NCI-H748 (cell line): ENCODE measurements around the gene SLC22A4.
A peak's percentile ranks its signal among the peaks of the same experiment; 100 is the strongest.

Experiments
- DNase-seq: peaks from one replicate; lab custom pipeline; 2025; ENCODE audit not compliant: unreplicated experiment; lab: John Stamatoyannopoulos, UW

The SLC22A4 gene

DNA sequence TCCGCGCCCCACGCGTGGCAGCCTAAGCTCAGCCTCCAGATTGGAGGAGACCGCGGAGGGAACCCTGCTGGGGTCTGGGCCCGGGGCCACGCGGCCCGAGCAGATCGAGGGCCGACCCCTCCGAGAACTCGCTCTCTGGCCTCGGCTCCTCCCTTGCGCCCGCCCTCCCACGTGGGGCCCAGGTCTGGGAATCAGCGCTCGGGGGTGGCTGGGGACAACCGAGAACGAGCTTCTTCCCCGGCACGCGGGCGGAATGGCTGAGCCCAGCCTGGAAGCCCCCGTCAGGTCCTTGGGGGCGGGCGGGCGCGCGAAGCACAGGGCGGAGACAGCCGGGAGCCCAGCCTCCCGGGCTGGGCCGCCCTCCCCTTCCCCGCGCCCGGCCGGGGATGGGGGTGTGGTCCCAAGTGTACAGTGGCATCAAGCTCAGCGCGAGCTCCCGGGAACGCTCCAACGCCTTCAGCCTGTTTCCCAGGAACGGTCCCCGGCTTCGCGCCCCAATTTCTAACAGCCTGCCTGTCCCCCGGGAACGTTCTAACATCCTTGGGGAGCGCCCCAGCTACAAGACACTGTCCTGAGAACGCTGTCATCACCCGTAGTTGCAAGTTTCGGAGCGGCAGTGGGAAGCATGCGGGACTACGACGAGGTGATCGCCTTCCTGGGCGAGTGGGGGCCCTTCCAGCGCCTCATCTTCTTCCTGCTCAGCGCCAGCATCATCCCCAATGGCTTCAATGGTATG lies at the start of gene SLC22A4:
Gene SLC22A4, plus strand, starts transcription at position 403 of the 736 bp plus-strand sequence. Its CDS starts 223 bp downstream, at position 626.
- DNase-seq = peak; percentile 96

DNA sequence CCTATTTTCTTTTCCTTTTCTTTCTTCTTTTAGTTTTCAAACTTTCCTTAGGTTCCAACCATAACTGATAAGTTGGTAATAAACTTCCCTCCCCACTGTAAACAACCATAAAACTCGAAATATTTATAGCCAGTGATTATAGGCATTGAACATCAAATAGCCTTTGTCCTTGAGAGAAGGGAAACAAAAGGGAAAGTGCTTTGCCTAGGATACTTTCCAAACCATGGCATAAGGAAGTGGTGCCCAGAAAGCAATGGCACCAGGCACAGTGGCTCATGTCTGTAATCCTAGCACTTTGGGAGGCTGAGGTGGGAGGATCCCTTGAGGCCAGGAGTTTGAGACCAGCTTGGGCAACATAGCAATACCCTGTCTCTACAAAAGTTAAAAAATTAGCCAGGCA lies 48.6 kb upstream of the SLC22A4 start:
- DNase-seq = no peak

DNA sequence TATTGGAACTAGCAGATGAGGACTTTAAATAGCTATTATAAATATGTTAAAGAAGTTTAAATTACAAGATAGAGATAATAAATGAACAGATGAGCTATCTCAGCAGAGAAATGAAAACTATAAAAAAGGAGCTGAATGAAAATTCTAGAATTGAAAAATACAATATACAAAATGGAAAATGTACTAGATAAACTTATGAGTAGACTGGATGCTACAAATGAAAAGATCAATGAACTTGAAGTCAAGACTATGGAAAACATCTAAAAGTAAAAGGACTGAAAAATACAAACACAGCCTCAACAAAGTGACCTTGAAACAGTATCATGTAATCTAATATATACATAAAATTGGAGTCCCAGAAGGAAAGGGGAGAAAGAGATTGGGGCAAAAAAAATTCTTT lies 47.4 kb upstream of the SLC22A4 start:
- DNase-seq = no peak

DNA sequence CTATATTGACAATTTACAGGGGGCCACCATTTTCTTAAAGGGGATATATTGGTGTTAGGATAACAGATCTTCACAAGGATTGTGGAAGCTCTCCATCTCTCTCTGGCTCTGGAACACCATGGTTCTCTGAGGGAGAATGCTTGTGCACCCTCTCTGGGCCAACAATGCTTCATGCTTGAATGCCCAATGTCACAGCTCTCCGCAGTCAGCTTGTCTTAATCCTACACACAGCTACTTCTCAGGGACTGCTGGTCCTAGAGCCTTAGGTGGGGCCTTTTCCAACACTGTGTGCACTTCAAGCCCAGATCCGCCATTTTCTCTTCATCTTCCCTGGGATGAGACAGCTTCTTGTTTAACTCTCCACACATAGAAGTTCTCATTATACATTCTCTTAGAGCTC lies 43.6 kb upstream of the SLC22A4 start:
- DNase-seq = no peak

DNA sequence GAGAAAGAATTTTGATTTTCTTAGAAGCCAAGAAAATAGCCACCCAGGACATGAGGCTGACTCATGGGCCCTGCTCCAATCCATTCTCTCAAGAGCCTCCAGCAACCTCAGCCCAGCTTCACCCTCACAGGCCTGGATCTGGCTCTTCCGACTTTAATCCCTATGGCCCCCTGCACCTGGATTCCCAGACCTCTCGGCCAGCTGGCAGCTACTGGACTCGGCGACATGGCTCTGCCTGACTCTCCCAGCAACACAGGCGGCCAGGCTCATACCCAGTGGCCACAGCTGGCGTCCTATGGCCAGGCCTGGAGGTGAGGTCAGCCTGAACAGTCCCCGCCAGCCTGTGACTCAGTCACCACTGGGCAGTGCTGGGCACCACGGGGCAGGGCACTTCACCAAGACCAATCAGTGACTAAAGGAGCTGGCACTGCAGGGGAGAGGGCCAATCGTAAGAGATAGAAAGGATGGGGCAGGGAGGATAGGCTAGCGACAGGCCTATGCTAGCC lies 42.9 kb upstream of the SLC22A4 start:
- DNase-seq = no peak

DNA sequence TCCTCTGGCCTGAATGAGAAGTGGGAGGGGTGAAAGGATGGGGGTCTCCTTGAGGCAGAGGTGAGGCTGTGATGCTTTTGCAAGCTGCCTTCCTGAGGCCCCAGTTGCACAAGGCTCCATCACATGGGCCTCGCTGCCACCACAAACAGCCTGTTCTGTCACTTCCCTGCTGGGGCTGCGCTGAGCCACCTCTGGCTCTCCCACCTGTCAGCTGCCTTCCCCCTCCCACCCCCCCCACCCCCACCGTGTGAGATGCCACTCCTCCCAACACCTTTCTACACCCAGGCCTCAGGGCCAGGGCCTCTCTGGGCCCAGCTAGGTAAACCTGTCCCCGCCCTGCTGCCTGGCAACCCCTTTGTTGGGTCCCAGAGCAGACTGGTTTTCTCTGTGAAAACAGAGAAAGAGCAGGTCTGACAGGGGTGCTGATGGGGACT lies 41.2 kb upstream of the SLC22A4 start:
- DNase-seq = peak; percentile 87

DNA sequence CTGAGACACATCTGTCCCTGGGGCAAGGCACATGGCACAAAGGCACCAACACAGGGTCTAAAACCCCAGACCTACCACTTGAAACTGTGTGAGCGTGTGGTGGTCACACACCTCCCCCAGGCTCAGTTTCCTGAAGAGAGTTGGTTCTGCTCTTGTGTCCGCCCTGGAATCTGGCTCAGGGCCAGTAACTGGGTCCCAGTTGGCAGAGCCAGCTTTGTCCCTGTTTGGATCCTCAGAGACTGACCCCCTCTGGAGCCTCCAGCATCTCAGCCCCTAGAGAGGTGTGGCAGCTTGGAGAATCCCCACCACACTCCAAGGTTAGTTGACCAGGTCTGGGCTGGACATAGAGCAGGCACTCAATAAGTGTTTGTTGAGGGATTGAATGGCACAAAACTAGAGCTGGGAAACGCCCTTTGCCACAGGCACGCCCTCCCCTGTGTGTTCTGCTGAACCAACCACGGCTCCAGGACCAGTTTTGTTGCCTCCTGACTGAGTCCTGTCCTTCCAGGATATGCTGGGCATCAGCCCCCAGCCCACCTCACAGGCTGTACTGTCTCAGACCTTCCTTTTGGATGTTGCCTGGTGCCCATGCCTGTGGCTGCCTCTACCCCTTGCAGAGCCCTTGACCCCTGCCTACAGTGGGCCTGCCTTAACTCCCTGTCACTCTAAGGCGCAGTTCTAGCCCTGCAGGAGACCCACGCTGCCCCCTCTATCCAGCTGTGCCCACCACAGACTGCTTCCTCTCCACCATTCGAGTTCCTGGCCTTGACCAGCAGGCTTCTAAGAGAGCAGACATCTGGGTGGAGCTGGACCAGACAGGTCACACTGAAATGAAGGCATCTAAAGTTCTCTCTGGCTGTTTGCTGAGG lies 40.5 kb upstream of the SLC22A4 start:
- peak; percentile 70 for DNase-seq

DNA sequence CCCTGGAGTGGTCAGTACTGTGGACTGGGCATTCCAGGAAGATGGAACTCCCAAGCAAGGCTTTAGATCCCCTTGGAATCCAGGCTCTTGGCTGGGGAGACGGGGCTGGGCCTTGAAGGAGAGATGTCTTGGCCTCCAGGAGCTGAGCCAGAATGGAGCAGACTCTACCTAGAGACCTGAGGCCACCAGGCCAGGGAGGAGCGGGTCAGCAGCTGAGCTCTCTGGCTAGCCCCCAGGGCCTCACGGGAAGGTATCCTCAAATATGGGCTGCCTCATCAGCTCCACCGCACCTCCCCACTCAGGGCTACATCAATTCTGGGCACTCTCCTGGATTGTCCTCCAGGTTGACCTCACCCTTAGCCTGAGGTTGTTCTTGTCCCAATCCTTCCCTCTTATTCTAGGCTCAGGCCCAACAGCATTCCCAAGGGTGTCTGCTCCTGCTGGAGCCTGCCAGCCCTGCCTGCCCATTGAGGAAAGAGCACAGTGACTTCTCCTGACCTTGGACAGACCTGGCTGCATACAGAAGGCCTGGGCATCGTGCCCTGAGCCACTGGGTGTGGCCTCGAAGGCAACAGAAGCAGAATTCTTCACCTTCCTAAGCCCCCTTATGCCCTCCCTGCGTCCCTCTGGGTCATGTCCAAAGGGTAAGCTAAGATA lies 39.7 kb upstream of the SLC22A4 start:
- DNase-seq = no peak

DNA sequence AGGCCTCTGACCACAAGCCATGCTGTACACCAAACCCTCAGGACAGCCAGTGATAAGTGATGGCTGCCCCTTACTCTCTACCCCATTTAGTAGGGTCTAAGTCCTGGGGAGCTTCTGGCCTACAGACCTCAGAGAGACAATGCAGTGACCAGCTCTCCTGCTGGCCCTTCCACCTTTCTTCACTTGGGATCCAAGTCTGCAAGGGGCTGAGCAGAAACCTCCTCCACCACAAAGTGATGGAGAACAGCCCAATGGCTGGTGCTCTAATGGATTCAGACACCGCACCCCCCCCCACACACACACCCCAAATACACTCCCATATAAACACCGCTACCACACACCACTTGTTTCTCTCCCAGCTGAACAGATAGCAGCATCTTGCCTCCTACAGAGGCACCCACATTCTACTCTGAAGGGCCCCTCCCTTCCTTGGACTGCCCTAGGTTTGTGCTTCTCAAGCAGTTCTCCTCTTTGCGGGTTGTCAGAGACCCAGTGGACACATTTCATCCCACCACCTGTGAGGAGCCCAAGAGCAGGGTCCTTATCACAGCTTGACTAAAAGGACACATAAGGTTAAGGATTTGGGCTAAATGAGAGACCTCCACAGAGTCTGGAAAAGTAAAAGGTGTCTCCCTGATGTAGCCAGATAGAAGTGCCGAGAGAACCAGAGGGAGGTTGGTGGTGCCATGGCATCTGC lies 38.0 kb upstream of the SLC22A4 start:
- DNase-seq = no peak

DNA sequence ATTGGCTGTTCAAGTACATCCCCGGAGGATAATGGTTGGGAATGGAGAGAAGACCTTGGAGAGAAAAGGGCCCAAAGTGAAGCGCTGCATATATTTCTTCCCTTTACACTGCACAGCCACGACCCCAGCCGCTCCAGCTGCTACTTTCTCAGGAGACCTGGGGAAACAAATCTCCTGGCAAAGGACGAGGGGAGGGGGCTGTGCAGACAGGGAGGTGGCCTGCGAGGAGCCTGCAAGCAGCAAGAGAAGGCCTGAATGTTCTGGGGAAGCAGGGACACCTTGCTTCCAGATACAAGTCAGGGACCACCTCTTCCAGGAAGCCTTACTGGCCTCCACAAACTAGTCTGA lies 37.4 kb upstream of the SLC22A4 start:
- DNase-seq = no peak

DNA sequence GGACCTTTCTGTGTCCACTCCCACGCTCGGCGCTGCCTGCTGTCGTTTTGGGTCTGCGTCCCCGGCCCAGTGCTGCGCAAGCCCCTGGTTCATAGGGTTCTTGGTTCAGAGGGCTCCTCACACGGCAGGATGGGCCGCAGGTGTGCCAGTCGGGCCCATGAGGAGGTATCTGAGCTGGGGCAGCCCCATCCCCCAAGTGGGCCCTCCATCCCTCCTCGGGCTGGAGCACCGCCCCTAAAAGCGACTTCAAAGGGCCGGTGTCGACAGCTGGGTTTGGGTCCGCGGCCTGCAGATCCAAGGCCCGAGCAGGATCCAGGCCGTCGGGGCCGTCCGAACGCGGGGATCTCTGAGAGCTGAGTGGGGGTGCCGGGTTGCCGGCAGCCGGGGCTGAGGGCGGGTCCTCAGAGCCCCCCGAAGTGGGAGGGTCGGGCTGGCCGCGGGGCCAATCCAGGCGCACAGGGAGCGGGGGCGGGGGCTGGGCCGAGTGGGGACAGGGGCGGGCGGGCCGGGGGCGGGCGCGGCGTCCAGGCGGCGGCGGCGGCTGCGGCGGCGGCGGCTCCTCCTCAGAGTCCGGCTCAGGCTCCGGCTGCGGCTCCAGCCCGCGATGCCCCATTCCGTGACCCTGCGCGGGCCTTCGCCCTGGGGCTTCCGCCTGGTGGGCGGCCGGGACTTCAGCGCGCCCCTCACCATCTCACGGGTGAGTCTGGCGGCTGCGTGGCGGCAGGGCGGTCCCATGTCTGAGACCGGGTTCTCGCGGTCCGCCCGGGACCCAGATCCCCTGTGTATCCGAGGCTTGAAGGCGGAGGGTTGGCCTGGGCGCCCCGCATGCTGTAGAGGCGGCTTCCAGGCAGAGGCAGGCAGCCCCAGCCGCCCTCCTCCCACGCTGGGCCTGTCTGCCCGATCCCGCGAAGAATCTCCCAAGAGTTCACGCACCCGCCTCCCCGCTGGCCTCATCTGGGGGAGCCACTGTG lies 36.8 kb upstream of the SLC22A4 start, which contains the start of gene PDLIM4:
Gene PDLIM4, plus strand, starts transcription at position 566 of the 971 bp plus-strand sequence. Its CDS starts 39 bp downstream, at position 605.
- no peak for DNase-seq

DNA sequence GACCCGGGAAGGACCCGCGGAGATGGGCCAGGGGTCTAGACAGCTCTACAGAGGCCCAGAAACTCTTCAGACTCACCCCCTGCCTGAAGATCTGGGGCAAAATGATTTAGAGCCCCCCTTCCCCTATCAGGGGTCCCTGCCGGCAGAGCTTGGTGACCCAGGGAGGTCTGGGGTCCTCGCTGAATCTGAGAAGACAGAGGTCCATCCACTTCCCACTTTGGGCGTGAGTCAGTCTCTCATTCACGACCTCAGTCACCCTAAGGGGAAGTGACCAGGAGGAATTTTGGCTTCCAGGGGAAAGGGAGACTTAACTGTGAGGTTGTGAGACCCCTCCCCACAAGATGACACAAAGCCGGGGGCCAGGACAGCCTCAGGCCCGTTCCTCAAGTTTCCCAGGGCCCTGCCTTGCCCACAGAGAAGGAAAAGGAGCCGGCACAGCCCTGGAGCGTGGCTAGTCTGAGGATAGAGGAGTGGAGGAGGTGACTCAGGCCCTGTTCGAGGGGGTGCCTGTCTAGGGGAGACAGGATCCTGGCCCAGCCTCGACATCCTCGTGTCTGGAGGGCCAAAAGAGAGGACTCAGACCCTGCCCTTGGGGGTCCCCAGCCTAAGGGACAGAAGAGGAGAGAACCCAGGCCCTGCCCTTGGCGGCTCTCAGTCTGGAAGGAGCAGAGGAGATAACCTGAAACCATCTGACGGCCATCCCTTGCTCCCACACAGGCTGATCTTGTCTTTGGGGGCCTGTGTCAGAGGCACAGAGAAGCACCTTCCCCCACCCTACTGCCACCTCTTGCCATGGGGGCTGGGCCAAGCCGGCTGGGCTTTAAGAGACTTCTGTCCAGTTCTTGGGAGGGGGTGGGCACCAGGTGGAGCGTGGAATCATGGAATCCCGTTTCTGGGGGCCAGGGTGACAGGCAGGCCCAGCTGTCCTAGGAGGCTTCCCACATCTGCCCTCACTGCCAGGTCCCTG lies 35.8 kb upstream of the SLC22A4 start:
- DNase-seq = no peak

DNA sequence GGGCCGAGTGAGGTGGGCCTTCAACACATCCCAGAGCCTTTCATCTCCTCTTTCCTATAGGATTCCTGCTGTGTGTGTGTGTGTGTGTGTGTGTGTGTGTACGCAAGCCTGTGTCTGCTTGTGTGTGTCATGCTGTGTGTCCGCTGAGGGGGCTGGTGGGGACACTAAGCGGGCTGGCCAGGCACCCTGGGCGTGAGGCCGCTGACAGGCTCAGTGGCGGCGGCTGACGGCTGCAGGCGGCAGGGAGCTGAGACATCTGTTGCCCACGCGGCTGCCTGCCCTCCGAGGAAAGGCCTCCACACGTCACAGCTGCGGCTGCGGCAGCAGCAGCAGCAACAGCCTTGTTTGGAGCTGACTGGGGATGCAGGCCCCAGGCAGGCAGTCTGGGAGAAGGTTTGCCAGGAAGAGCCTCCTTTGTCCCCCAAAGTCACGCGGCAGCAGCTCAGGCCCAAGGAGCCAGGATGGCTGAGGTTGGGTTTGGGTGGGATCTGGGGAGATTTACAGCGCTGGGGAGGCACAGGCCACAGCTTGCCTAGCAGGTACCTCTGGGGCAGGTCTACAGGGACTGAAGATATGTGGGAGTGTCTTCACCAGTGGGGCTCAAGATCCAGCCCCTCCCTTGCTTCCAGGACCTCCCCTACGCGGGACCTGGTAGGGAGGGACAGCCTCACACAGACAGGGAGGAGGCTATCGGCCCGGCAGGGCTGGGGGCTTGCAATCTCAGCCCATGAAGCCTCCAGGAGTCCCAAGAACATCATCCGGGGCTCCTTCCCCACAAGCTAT lies 34.9 kb upstream of the SLC22A4 start:
- no peak for DNase-seq

DNA sequence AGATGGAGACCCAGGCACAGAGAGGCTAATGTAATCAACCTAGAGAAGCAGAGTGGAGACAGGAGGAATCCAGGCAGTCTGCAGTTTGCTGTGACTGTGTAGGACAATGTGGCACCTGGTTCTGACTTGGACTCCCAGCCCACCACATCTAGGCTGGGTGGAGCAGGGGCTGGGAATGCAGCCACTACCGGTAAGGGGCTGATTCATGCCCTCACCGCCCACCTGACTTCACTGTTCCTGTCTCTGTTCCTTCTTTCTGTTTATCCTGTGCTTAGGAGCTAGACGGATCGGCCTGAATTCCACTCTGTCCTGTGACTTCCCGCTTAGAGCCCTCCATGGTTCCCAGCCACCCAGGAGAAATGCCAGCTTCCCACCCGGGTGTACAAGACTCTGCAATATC lies 34.1 kb upstream of the SLC22A4 start:
- no peak for DNase-seq

DNA sequence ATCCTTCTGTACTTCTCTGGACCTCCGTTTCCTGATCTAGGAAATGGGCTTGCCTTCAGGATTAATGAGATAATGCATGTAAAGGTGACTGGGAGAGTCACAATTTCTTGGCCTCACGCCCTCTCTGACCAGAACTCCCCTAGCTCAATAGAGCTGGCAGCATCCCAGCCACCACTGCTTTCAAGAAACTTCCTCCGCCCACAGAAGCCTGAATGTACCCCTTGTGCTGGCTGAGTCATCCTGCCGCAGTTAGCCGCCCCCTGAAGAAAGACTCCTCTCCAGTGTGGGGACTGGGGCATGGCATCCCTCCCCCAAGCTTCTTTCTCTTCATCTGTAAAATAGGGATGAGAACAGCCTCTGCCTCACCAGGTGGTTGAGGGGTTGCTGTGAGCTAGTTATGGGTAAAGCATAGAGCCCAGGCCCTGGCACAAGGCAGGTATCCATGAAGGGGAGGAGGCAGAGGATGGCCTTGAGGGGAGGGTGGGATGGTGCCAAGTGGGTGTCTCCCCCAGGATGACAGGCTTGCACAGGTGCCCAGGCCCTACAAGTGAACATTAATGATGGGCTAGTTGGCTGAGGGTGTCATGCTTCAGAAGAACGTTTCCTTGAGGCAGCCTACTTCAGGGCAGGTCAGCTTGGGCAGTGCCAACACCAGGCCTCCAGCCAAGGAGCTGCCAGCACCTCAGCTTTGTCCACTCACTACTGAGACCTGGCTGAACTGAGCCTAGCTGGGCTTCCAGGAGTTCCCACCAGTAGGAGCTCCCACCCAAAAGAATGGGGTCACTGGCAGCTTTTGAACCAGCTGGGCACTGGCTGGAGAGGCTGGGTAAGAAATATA lies 33.3 kb upstream of the SLC22A4 start:
- no peak for DNase-seq

DNA sequence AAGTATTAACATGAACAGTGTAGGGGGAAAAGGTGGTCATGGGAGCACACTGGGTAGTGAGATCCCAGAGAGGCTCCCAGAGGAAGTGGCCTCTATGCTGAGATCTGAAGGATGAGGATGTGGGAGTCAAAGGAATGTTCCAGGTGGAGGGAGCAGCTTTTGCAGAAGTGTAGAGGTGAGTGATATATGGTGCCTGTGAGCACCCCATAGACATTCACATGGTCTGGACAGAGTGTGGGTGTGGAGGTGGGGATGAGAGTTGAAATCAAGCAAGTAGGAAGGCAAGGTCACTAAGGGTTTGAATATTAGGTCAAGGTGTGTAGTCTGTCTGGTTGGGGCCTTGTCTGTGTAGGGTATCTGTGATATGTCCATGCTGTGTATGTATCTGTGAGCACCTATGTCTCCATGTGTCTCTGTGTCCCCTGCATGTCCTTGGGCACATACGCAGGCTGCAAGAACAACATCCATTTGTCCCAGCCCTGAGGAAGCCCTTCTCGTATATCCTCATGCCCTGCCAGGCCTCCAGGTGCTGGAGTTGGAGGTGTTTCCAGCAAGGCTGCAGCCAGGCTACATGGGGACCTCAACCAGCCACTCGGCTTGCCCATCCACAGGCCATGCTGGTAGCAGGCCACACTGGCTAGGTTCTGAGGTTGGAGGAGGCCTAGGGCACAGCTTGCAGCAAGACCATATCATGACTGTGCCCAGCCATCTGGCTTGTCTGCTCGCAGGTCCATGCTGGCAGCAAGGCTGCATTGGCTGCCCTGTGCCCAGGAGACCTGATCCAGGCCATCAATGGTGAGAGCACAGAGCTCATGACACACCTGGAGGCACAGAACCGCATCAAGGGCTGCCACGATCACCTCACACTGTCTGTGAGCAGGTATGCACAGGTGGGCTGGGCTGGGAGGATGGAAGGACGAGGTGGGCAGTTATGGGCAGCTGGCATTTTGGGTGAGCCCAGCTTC lies 32.0 kb upstream of the SLC22A4 start:
- DNase-seq = no peak
